NCI-H2029 treated with DMSO at 0.1 percent for 48 hours (cell line): ENCODE measurements around the gene CALHM6.

Source experiments
- DNase-seq: peaks from one replicate; lab custom pipeline; 2025; lab: John Stamatoyannopoulos, UW

The CALHM6 gene

DNA sequence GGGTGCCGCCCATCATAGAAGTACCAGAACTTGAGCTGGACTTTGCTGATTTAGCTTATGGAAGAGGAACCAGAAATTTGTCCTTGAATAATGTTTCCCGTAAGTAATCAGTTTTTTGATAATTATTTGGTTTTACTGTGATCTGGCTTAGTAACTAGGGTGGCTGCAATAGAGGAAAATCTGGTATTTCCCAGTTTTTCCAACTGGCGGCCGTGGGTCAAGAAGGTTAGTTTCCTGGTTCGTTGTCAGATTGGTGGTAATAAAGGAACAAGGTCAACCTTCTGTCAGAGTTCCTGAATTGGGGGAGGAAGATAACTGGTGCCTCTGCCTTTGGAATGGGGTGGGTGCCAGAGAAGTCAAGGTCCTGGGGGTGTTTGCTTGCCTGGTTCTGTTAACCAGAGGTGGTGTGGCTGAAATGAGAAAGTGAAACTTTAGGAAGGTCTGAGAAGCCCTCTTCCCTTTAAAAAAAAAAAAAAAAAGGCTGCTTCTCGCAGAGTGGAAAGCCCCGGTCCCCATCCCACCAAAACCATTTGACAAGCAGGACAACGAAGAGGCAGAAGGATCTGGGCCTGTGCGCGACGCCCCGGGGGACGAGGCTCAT, at the start of gene CALHM6:
Gene CALHM6 (plus strand): TSS at position 45 of the 601 bp plus-strand sequence. CDS start 555 bp downstream, at position 600.
- no peak for DNase-seq

DNA sequence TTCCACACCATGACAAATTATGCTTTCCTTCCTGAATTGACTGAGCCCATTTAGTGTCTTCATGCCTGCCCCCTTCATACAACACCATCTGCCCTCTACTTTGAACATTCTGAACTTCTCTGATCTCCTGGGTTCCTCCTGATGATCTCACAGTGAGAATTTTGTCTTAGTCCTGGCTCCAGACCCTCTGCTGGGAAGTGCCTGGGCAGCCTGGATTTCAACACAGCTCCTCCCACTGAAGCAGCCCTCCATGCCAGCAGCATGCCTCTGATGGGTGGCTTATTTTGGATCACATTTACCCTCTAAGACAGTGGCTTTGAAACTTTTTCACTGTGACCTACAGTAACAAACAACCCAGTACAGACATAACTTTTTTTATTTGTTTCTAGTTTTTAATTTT, 48.9 kb upstream of the CALHM6 start:
- no peak for DNase-seq

DNA sequence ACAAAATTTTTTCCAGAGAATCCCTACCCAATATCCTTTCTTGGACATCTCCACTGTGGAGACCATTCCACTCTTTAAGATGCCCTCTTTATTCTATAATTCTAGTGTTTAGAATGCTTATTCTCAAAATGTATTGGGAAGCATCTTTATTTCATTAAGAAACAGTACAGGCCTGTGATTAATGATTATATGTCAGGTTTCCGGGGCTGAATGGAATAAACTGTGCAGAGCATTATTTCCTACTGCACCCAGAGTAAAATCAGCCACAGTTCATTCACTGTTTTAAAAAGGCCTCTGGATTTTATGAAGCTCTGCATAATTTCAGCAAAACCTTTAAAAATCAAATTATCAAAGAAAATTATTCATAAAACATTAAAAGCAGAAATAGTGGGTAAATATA, 47.8 kb upstream of the CALHM6 start:
- DNase-seq: no peak

GRCh38 chr6:116417661-116418060, 43.5 kb upstream of the CALHM6 start:
- DNase-seq: no peak

DNA sequence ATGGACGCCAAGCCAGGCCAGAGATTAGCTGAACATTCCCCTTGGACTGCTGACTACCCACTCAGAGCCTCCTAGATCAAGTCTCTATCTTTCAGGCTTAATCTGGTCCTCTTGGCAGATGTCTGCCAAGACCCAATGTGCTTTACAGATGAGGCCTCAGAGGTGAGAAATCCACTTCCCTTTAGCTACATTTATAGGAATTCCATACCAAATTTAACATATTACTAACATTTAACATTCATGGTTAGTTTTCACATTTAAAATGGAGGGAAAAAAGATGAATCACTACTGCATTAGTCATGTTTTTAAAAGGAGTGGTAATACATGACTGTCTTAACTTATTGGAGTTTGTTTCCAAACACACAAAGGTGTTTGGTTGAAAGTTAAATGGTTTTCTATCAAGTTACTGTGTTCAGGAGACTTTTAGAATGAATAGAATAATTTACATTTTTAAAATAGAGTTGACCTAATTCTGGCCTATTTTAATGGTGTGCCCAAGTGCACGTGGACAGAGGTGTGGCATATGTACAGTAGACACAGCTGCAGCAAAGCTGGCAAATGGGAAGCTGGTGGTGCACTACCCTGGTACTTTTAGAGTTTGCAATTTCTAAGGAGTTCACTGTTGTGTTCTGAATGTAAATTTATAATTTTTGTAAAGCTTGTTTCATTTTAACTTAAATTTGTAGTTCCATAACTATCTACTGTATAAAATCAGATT, 41.9 kb upstream of the CALHM6 start:
- DNase-seq: no peak

GRCh38 chr6:116420341-116420740, 40.8 kb upstream of the CALHM6 start:
- DNase-seq: no peak

- DNase-seq: no peak
Observed at GRCh38 chr6:116422238-116422637, 38.9 kb upstream of the CALHM6 start.

GRCh38 chr6:116424001-116424400, 37.2 kb upstream of the CALHM6 start:
- DNase-seq: no peak

DNA sequence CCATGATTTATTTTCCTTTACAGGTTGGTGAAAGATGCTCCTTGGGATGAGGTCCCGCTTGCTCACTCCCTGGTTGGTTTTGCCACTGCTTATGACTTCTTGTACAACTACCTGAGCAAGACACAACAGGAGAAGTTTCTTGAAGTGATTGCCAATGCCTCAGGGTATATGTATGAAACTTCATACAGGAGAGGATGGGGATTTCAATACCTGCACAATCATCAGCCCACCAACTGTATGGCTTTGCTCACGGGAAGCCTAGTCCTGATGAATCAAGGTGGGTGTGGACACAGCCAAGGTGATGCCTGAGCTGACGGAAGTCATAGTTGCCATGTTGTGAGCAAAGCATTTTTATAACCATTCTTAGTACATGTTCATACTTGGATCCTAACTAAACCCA, 34.6 kb upstream of the CALHM6 start:
- no peak for DNase-seq

DNA sequence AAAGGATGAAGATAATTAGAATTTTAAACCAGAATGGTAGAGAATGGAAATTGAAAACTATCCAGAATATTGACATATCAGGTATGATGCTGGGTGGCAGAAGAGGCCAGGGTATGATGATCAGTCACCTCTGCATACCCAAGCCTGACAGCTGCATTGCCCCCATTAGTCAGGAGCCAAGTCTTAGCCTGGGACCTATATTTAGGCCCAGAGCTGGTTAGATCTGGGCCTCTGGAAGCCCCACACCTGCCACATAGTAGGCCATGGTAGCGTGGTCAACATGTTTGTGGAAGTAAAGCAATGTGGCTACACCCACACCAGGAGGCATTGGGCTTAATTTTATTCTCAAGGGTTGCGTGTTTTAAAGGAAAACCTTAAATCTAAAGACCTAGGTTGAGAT, 32.1 kb upstream of the CALHM6 start:
- no peak for DNase-seq

DNA sequence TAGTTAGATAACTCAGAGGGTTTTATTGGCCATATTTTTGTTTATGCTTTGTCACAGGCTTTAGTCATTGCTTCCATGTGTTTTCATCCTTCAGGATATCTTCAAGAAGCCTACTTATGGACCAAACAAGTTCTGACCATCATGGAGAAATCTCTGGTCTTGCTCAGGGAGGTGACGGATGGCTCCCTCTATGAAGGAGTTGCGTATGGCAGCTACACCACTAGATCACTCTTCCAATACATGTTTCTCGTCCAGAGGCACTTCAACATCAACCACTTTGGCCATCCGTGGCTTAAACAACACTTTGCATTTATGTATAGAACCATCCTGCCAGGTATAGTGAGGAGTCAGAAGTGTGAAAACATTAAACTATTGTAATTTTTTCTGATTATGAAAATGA, 30.3 kb upstream of the CALHM6 start:
- no peak for DNase-seq

- peak; percentile 90 for DNase-seq
Observed at GRCh38 chr6:116431964-116432595, 29.1 kb upstream of the CALHM6 start.

DNA sequence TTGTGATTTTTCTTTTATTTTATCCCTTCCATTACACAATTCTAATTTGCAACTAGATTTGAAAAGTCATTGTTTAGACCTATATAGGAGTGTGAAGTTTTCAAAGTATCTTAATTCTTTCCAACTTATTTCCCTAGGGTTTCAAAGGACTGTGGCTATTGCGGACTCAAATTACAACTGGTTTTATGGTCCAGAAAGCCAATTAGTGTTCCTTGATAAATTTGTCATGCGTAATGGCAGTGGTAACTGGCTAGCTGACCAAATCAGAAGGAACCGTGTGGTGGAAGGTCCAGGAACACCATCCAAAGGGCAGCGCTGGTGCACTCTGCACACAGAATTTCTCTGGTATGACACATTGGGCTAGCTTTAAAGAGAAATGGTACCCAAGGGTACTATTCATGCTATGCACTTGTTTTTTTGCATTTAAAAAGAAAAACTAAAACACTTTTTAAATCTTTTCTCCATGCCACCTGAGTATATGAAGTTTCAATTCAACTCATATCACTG, 27.9 kb upstream of the CALHM6 start:
- DNase-seq: no peak

GRCh38 chr6:116434056-116434725, 27.0 kb upstream of the CALHM6 start:
- DNase-seq: no peak

DNA sequence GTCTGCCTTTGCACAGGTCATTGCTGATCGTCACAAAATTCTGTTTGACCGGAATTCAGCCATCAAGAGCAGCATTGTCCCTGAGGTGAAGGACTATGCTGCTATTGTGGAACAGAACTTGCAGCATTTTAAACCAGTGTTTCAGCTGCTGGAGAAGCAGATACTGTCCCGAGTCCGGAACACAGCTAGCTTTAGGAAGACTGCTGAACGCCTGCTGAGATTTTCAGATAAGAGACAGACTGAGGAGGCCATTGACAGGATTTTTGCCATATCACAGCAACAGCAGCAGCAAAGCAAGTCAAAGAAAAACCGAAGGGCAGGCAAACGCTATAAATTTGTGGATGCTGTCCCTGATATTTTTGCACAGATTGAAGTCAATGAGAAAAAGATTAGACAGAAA, 24.6 kb upstream of the CALHM6 start:
- DNase-seq: no peak

- no peak for DNase-seq
Observed at GRCh38 chr6:116437656-116438055, 23.5 kb upstream of the CALHM6 start.

- DNase-seq: no peak
Observed at GRCh38 chr6:116438590-116439448, 22.4 kb upstream of the CALHM6 start.

DNA sequence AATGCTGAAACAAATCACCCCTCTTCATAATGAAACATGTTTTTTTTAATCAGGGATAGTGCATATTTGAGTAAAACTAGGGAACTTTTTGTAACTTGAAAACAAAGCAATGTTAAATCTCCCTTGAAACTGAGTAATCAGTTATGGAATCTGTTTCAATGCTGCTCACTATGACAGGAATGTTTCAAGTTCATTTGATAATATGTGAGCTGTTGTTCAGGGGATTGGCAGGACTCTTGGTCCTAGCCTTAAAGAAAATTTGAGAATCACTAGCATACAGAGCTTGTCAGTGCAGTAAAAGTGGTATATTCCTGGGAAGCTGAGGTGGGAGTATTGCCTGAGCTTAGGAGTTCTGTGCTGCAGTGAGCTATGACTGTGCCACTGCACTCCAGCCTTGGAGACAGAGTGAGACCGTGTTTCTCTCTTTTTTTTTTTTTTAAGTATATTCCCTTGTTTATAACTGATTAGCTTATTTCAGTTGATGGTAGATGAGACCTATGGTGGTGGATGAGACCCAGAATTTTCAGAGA, 21.6 kb upstream of the CALHM6 start:
- DNase-seq: no peak

DNA sequence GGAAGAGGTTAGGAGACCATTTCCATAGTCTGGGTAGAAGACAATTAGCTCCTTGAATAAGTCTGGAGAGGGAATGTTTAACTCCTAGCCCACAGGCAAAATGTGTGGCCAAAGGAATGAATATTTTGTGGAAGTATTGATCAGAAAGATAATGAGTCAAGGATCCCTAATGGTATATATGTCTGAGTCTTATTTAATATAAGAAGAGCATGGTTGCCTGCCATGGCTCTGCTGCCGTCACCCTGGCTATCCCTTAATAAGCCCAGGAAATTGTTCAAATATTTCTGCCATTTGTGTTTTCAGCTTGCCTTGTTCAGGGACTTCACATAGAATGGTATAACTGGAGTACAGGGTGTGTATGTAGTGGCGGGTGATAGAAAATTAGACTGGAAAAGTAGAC, 18.1 kb upstream of the CALHM6 start:
- no peak for DNase-seq

DNA sequence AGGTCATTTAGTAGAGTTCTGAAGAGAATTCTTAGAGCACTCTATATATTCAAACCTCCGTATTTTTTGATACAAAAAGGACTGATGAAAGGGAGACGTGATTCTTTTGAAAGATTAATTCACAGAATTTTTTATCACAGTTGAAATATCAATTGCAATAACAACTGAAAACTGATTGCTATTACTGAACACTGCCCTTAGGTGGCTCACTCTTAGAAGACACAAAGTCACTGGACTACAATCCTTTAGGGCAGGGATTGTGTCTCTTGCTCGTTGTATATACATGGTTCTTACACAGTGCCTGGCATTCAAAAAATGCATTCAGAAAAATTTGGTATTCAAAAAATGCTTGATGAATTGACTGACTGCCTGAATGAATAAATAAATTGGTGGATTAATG, 17.1 kb upstream of the CALHM6 start:
- DNase-seq: peak; percentile 99

- peak; percentile 95 for DNase-seq
Observed at GRCh38 chr6:116444575-116444974, 16.6 kb upstream of the CALHM6 start.
